Measurements from ENCODE around the gene AARS2. TPM values are rescaled to one million over a fixed set of nuclear protein-coding genes. Genes with fewer than 3 reads are reported as not detected.
"Not testable (repeated sequence)": the region's sequence is repeated elsewhere in the genome, so short reads cannot be mapped to it uniquely, and the experiment has no call there.

The AARS2 gene
- total RNA-seq, 4 donors from 2014 or later, result 6.1 to 9.4 (median 6.9) TPM

DNA sequence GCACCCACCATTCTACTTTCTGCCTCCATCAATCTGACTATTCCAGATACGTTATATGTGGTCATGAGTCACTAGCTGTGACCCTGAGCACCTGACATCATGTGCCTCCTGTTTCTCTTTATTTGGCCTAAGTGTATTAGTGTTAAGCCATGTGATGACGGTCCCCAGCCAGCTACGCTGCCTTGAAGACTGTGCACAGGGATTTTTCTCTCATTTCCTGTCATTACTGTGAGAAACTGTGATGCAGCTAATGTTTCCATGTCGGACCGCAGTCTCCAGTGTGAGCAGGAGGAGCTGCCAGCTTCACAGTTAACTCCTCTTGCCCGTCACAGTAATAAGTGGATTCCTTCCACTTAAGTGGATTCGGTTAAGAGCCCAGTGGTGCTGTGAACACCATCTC, 19.4 kb upstream of the AARS2 start:
- TF ChIP-seq, protein P1, sequence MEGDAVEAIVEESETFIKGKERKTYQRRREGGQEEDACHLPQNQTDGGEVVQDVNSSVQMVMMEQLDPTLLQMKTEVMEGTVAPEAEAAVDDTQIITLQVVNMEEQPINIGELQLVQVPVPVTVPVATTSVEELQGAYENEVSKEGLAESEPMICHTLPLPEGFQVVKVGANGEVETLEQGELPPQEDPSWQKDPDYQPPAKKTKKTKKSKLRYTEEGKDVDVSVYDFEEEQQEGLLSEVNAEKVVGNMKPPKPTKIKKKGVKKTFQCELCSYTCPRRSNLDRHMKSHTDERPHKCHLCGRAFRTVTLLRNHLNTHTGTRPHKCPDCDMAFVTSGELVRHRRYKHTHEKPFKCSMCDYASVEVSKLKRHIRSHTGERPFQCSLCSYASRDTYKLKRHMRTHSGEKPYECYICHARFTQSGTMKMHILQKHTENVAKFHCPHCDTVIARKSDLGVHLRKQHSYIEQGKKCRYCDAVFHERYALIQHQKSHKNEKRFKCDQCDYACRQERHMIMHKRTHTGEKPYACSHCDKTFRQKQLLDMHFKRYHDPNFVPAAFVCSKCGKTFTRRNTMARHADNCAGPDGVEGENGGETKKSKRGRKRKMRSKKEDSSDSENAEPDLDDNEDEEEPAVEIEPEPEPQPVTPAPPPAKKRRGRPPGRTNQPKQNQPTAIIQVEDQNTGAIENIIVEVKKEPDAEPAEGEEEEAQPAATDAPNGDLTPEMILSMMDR (IDR thresholded peaks at IDR 0.05), result no peak
- TF ChIP-seq POLR2A (IDR thresholded peaks at IDR 0.05) (no peak), EP300 (IDR thresholded peaks at IDR 0.05) (no peak), POLR2AphosphoS5 (IDR thresholded peaks at IDR 0.05) (no peak)
- 45 to 76% methylated on average over 3 to 7 of the region's 7 CpGs for WGBS, 2 donors (ENCODE audit: low coverage in 1 of 2)

DNA sequence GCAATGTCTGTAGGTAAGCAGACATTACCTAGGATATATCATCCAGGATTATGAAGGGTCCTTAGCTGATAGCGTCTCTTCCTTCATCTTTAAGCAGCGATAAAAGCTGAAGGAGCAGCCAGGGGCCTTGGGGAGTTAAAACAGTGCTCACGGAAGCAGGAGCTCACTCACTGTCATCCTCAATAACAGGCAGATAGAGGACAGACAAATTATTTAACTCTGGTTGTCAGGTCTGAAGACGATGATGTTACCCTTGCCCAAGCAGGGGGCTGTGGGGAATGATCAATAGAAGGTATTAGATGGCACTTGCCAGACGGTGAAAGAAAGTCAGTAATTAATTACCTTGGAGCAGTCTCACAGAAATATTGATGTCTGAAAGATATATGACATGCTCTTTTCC, 16.7 kb upstream of the AARS2 start:
- Histone ChIP-seq H3K27me3 (peaks cover 51% of the 10 kb centered on the region), H3K4me1 (no peaks in the 10 kb centered on the region), H3K27ac (no peak overlapping the region), H3K36me3 (no peaks in the 10 kb centered on the region), H3K9me3 (no peaks in the 10 kb centered on the region), H3K4me3 (no peak overlapping the region)
- TF ChIP-seq, protein P1 (IDR thresholded peaks at IDR 0.05), result no peak
- no peak for TF ChIP-seq EP300 (IDR thresholded peaks at IDR 0.05)
- no peak for TF ChIP-seq POLR2AphosphoS5 (IDR thresholded peaks at IDR 0.05)
- TF ChIP-seq POLR2A (IDR thresholded peaks at IDR 0.05), result no peak
- ATAC-seq, result no peak
- 41 to 58% methylated on average over 3 to 5 of the region's 5 CpGs for WGBS, 2 donors (ENCODE audit: low coverage in 1 of 2)

More for the DNA sequence above, 19.4 kb upstream of the AARS2 start:
- Histone ChIP-seq H3K36me3 (no peaks in the 10 kb centered on the region), H3K4me1 (no peaks in the 10 kb centered on the region), H3K4me3 (no peak overlapping the region), H3K27me3 (peaks cover 44% of the 10 kb centered on the region), H3K9me3 (no peaks in the 10 kb centered on the region), H3K27ac (no peak overlapping the region)
- ATAC-seq, result no peak

DNA sequence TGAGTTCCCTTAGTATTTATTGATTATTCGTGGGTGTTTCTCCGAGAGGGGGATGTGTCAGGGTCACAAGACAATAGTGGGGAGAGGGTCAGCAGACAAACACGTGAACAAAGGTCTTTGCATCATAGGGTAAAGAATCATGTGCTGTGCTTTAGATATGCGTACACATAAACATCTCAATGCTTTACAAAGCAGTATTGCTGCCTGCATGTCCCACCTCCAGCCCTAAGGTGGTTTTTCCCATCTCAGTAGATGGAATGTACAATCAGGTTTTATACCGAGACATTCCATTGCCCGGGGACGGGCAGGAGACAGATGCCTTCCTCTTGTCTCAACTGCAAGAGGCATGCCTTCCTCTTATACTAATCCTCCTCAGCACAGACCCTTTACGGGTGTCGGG, 15.1 kb upstream of the AARS2 start:
- H3K4me3 ChIP-seq, H3K36me3 ChIP-seq, H3K4me1 ChIP-seq, ATAC-seq, H3K27ac ChIP-seq, H3K9me3 ChIP-seq: not testable (repeated sequence)
- 36% methylated on average over 4 of the region's 9 CpGs; no CpG with 5 or more reads in 1 of the 2 donors for WGBS, 2 donors (ENCODE audit: low coverage in 1 of 2)
- H3K27me3 ChIP-seq, result peaks cover 45% of the 10 kb centered on the region

DNA sequence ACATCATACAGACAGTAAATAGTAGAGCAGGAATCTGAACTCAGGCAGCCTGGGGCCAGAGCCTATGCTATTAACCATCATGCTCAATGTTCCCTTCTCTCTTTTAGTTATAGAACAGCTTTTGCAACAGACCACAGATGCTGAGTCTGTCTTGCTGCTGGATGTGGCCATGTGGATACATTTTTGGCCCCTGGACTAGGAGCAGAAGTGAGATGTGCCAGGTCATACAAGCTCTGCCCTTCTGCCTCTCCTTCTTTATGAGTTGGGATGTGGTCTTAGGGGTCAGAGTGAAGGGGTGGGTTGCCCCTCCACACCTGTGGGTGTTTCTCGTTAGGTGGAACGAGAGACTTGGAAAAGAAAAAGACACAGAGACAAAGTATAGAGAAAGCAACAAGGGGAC, 14.6 kb upstream of the AARS2 start:
- H3K36me3 ChIP-seq, result no peaks in the 10 kb centered on the region
- peaks cover 45% of the 10 kb centered on the region for H3K27me3 ChIP-seq
- no peak overlapping the region for H3K27ac ChIP-seq
- H3K9me3 ChIP-seq, result no peaks in the 10 kb centered on the region
- no peak for TF ChIP-seq EP300 (IDR thresholded peaks at IDR 0.05)
- TF ChIP-seq POLR2AphosphoS5 (IDR thresholded peaks at IDR 0.05), result no peak
- TF ChIP-seq, protein P1 (IDR thresholded peaks at IDR 0.05), result no peak
- no peak for TF ChIP-seq POLR2A (IDR thresholded peaks at IDR 0.05)
- no peak overlapping the region for H3K4me3 ChIP-seq
- ATAC-seq, result no peak
- H3K4me1 ChIP-seq, result no peaks in the 10 kb centered on the region
- WGBS, 2 donors (ENCODE audit: low coverage in 1 of 2), result no CpG with 5 or more reads among the region's 2 CpGs

DNA sequence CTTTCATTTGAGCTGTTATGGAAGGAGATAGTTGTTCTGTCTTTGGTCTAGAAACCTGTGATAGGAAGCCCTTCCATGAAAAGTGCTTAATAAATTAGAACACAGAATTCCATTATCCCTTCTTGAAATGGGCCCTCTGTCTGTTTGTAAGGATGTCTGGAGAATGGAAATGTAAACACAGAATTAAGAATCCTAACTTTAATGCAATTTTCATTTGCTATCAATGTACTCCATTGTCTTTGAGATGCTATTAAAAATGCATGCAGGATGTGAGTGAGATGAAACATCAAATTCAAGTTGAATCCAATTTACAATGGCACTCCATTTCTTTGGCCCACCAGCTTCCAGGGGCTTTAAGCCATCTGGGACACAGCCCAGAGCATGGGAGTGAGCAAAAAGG, 13.9 kb upstream of the AARS2 start:
- no peak for ATAC-seq
- Histone ChIP-seq H3K36me3 (no peaks in the 10 kb centered on the region), H3K4me1 (no peaks in the 10 kb centered on the region), H3K27me3 (peaks cover 44% of the 10 kb centered on the region), H3K4me3 (no peak overlapping the region), H3K27ac (no peak overlapping the region), H3K9me3 (no peaks in the 10 kb centered on the region)
- no peak for TF ChIP-seq EP300 (IDR thresholded peaks at IDR 0.05)

DNA sequence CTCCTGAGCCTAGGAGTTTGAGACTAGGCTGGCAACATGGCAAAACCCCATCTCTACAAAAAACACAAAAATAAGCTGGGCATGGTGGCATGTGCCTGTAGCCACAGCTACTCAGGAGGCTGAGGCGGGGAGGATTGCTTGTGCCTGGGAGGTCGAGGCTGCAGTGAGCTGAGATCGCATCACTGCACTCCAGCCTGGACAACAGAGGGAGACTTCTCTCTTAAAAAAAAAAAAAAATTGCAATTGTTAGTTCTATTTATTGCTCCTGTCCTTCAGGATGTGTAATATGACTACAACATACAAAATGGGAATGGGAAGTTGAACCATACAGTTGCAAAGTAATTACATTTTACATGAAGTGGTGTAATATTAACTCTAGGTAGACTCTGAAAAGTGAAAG, 8.1 kb upstream of the AARS2 start:
- H3K27ac ChIP-seq, result no peak overlapping the region
- 67% methylated on average over 3 of the region's 3 CpGs; no CpG with 5 or more reads in 1 of the 2 donors for WGBS, 2 donors (ENCODE audit: low coverage in 1 of 2)
- H3K4me3 ChIP-seq, result no peak overlapping the region
- peaks cover 21% of the 10 kb centered on the region for H3K27me3 ChIP-seq
- TF ChIP-seq POLR2AphosphoS5 (IDR thresholded peaks at IDR 0.05) (no peak), POLR2A (IDR thresholded peaks at IDR 0.05) (no peak), EP300 (IDR thresholded peaks at IDR 0.05) (no peak)
- TF ChIP-seq, protein P1 (IDR thresholded peaks at IDR 0.05), result no peak
- ATAC-seq, result no peak
- H3K4me1 ChIP-seq, result no peaks in the 10 kb centered on the region
- H3K9me3 ChIP-seq, result no peaks in the 10 kb centered on the region
- H3K36me3 ChIP-seq, result no peaks in the 10 kb centered on the region

DNA sequence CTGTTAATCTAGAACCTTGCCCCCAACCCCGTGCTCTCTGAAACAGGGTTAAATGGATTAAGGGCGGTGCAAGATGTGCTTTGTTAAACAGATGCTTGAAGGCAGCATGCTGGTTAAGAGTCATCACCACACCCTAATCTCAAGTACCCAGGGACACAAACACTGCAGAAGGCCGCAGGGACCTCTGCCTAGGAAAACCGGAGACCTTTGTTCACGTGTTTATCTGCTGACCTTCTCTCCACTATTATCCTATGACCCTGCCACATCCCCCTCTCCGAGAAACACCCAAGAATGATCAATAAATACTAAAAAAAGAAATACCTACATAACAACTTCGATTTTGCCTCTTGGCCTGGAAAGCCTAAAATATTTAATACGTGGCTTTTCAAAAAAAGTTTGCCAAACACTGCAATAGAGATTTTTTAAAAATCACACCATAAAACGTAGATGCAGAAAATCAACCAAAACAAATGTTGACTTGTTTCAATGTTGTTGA, 4.0 kb upstream of the AARS2 start:
- 51 to 57% methylated on average over 4 to 5 of the region's 9 CpGs for WGBS, 2 donors (ENCODE audit: low coverage in 1 of 2)

More for the DNA sequence above, 4.0 kb upstream of the AARS2 start:
- H3K4me3 ChIP-seq, H3K36me3 ChIP-seq, H3K27ac ChIP-seq, ATAC-seq, H3K4me1 ChIP-seq, H3K9me3 ChIP-seq: not testable (repeated sequence)
- H3K27me3 ChIP-seq, result peaks cover 17% of the 10 kb centered on the region

Measured in gastroesophageal sphincter (tissue), 4 donors.